Transverse colon (tissue), 4 donors: Measurements from ENCODE around the gene MADD. TPM values are rescaled to one million over a fixed set of nuclear protein-coding genes. Genes with fewer than 3 reads are reported as not detected.

Experiments used
- DNase-seq: peaks from one replicate; pipeline ENCODE4 v3.0.0-alpha.2; 2019
- H3K27ac ChIP-seq, 4 donors: fragments of 200-600 bp; sonication (generic); 2 replicates each; pipeline ENCODE4 v1.5.1; 2016 to 2018; ENCODE audit warnings: inconsistent platforms in 4 of 4
- H3K27me3 ChIP-seq: fragments of 200-600 bp; sonication (generic); 2 replicates; pipeline ENCODE4 v1.5.1; 2017; ENCODE audit warnings: inconsistent platforms
- H3K36me3 ChIP-seq, 4 donors: fragments of 200-600 bp; sonication (generic); 2 replicates each; pipeline ENCODE4 v1.5.1; 2017 to 2019; ENCODE audit warnings: inconsistent platforms in 4 of 4
- H3K4me1 ChIP-seq, 4 donors: fragments of 200-600 bp; sonication (generic); 2 replicates each; pipeline ENCODE4 v1.5.1; 2017 to 2020; ENCODE audit warnings: inconsistent platforms in 4 of 4
- H3K4me3 ChIP-seq, 4 donors: fragments of 200-600 bp; sonication (generic); 1 replicate in 1 of 4; 2 replicates in 3 of 4; pipeline versions ENCODE4 v1.5.1 to v1.6.1; 2017 to 2019; ENCODE audit warnings: inconsistent platforms in 4 of 4
- H3K9me3 ChIP-seq, 2 donors: fragments of 200-600 bp; sonication (generic); 2 replicates each; pipeline ENCODE4 v1.5.1; 2017 to 2019; ENCODE audit warnings: inconsistent platforms in 2 of 2
- EP300 ChIP-seq: sonication (generic); formaldehyde crosslinking; IDR thresholded peaks from one replicate; pipeline ENCODE4 v1.6.1; 2017; ENCODE audit warnings: antibody characterized with exemption, low read depth
- POLR2A ChIP-seq: fragments of 450-650 bp; IDR thresholded peaks from one replicate; pipeline ENCODE4 v1.6.1; 2016; ENCODE audit warnings: antibody characterized with exemption, mild to moderate bottlenecking, moderate library complexity
- POLR2AphosphoS5 ChIP-seq, 3 donors: sonication (generic); formaldehyde crosslinking; IDR thresholded peaks; one replicate each; pipeline ENCODE4 v1.6.1; 2016; ENCODE audit warnings: antibody characterized with exemption in 3 of 3
- WGBS, 2 donors: methylation state at CpG; one replicate each; pipeline ENCODE4 v1.1.5; 2018; ENCODE audit warnings: low coverage in 1 of 2; 5-methylcytosine and 5-hydroxymethylcytosine counted together
- in situ Hi-C, 4 donors: fragments of 200-750 bp; cut with MboI; loops; one replicate each; pipeline versions ENCODE4 v1.15.0 to v1.15.1; 2017; ENCODE audit warnings: low sequenced_read_pairs in 3 of 4, low pct_ligation_motif_present in 1 of 4, low pct_unique_long_range_greater_than_20kb in 1 of 4
- intact Hi-C: fragments of 100-400 bp; cut with DNase I; formaldehyde crosslinking; loops from one replicate; pipeline ENCODE4 v1.15.1; 2023; ENCODE audit warnings: low total_unique reads
- total RNA-seq, 4 donors: library from RNA; depleted of rRNA; stranded (reverse); fragments of >200 nt; gene quantifications; one replicate each; pipeline ENCODE4 v1.1.0, GENCODE V29; 2016
- TF ChIP-seq, protein P1 (sequence below), 5 experiments: fragments of 200-600 bp in 3 of 5; fragments of 450-650 bp in 2 of 5; sonication (generic) in 3 of 5; IDR thresholded peaks; 1 replicate in 2 of 5; 2 replicates in 3 of 5; pipeline ENCODE4 v1.5.1; 2016 to 2017; ENCODE audit warnings: antibody characterized with exemption in 5 of 5, inconsistent platforms in 3 of 5, mild to moderate bottlenecking in 2 of 5, moderate library complexity in 1 of 5

Gene MADD
- total RNA-seq, 4 donors from 2014 or later = 64.3 to 285 (median 71.8) TPM

DNA sequence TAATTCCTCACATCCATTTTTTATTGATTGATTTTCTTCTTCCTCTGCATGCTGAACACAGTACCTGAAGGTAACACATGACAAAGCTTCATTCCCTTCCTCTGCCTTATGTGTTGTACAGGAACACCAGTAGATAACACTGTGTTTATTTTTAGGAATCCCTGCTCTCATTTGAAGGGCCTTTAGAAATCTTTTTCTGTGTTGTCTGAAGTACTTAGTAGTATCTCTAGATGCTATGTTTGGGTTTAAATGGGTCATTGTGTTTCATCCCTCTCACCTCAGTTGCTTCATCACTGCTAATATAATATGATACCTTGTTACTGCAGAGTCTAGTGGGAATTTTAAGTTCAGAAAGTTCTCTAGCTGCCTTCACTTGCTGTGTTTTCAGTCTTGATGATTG is 10.2 kb downstream of the MADD start:
- Histone ChIP-seq H3K4me1 (no peaks in the 10 kb centered on the region), H3K27me3 (no peaks in the 10 kb centered on the region), H3K36me3 (peaks cover 0 to 98% (median 47%) of the 10 kb centered on the region in 4 donors), H3K4me3 (no peak overlapping the region), H3K9me3 (no peaks in the 10 kb centered on the region), H3K27ac (no peak overlapping the region)
- TF ChIP-seq, protein P1, sequence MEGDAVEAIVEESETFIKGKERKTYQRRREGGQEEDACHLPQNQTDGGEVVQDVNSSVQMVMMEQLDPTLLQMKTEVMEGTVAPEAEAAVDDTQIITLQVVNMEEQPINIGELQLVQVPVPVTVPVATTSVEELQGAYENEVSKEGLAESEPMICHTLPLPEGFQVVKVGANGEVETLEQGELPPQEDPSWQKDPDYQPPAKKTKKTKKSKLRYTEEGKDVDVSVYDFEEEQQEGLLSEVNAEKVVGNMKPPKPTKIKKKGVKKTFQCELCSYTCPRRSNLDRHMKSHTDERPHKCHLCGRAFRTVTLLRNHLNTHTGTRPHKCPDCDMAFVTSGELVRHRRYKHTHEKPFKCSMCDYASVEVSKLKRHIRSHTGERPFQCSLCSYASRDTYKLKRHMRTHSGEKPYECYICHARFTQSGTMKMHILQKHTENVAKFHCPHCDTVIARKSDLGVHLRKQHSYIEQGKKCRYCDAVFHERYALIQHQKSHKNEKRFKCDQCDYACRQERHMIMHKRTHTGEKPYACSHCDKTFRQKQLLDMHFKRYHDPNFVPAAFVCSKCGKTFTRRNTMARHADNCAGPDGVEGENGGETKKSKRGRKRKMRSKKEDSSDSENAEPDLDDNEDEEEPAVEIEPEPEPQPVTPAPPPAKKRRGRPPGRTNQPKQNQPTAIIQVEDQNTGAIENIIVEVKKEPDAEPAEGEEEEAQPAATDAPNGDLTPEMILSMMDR (IDR thresholded peaks at IDR 0.05) = no peak
- TF ChIP-seq EP300 (no peak), POLR2AphosphoS5 (IDR thresholded peaks at IDR 0.05) (no peak), POLR2A (no peak)
- intact Hi-C loops = no loop called here
- in situ Hi-C loops = loop anchor here in 1 of 4 donors (25.0 kb wide), 1 partner anchor 457 kb away; no protein-coding TSS in a partner anchor
- DNase-seq = no peak

DNA sequence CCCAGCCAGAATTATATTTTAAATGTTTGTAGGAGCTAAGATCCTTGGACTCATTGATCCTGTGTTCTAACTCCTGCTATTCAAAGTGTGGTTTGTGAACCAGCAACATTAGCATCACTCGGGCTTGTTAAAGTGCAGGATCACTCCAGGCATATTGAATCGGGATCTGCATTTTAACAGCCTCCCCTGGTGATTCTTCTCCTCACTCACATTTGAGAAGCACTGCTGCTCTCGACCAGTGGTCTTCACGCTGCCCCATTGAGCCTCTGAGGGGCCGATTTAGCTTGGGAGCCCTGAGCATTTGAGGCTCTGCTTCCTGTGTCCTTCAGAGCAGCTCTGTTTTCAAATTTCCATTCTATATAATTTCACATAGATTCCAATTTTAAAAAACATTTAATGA is 10.9 kb downstream of the MADD start:
- H3K9me3 ChIP-seq = no peaks in the 10 kb centered on the region
- intact Hi-C loops = no loop called here
- WGBS, 2 donors = 83% methylated on average over 5 of the region's 5 CpGs; no CpG with 5 or more reads in 1 of the 2 donors
- no peaks in the 10 kb centered on the region for H3K4me1 ChIP-seq
- DNase-seq = no peak
- no peak for TF ChIP-seq POLR2A
- TF ChIP-seq, protein P1 (IDR thresholded peaks at IDR 0.05) = no peak
- no peak for TF ChIP-seq EP300
- no peak for TF ChIP-seq POLR2AphosphoS5 (IDR thresholded peaks at IDR 0.05)
- H3K27me3 ChIP-seq = no peaks in the 10 kb centered on the region
- no peak overlapping the region for H3K27ac ChIP-seq
- H3K36me3 ChIP-seq = peaks cover 0 to 98% (median 46%) of the 10 kb centered on the region in 4 donors
- in situ Hi-C loops = loop anchor here in 1 of 4 donors (25.0 kb wide), 1 partner anchor 456 kb away; no protein-coding TSS in a partner anchor
- no peak overlapping the region for H3K4me3 ChIP-seq

DNA sequence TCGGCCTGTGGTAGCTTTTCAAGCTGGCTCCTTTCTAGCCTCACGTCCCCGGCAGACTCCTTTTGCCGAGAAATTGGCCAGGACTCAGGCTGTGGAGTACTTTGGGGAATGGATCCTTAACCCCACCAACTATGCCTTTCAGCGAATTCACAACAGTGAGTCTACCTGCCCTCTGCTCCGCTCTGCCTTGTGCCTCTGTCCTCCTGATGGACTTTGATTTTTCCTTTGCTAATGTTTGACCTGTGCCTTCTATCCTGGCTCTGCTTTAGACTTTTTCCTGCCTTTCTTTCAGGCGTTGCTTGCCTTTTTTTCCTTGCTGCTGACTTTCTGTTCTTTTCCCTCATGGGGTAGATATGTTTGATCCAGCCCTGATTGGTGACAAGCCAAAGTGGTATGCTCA is 12.5 kb downstream of the MADD start:
- DNase-seq = no peak
- Histone ChIP-seq H3K9me3 (no peaks in the 10 kb centered on the region), H3K27ac (no peak overlapping the region), H3K27me3 (no peaks in the 10 kb centered on the region), H3K4me1 (no peaks in the 10 kb centered on the region), H3K36me3 (peaks cover 0 to 96% (median 47%) of the 10 kb centered on the region in 4 donors), H3K4me3 (no peak overlapping the region)
- intact Hi-C loops (no loop called here), in situ Hi-C loops (loop anchor here in 1 of 4 donors (25.0 kb wide), 1 partner anchor 455 kb away; no protein-coding TSS in a partner anchor)
- WGBS, 2 donors = 91 to 94% methylated on average over 4 to 7 of the region's 7 CpGs
- TF ChIP-seq EP300 (no peak), POLR2A (no peak), POLR2AphosphoS5 (IDR thresholded peaks at IDR 0.05) (no peak)
- TF ChIP-seq, protein P1 (IDR thresholded peaks at IDR 0.05) = no peak

DNA sequence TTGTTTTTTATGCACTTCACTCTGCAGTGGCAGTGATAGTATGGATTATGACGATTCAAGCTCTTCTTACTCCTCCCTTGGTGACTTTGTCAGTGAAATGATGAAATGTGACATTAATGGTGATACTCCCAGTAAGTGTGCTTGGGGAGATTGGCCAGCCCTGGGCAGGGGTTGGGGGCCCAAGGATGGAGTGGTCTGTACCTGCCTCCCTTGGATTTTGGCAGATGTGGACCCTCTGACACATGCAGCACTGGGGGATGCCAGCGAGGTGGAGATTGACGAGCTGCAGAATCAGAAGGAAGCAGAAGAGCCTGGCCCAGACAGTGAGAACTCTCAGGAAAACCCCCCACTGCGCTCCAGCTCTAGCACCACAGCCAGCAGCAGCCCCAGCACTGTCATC is 14.2 kb downstream of the MADD start:
- no peaks in the 10 kb centered on the region for H3K27me3 ChIP-seq
- intact Hi-C loops = no loop called here
- H3K9me3 ChIP-seq = no peaks in the 10 kb centered on the region
- no peak for TF ChIP-seq EP300
- no peak for TF ChIP-seq POLR2AphosphoS5 (IDR thresholded peaks at IDR 0.05)
- no peak for TF ChIP-seq POLR2A
- TF ChIP-seq, protein P1 (IDR thresholded peaks at IDR 0.05) = no peak
- in situ Hi-C loops = loop anchor here in 1 of 4 donors (25.0 kb wide), 1 partner anchor 453 kb away; no protein-coding TSS in a partner anchor
- no peak overlapping the region for H3K27ac ChIP-seq
- no peak for DNase-seq
- no peaks in the 10 kb centered on the region for H3K4me1 ChIP-seq
- WGBS, 2 donors = 93% methylated on average over 4 of the region's 4 CpGs; no CpG with 5 or more reads in 1 of the 2 donors
- H3K4me3 ChIP-seq = no peak overlapping the region
- H3K36me3 ChIP-seq = peaks cover 0 to 91% (median 43%) of the 10 kb centered on the region in 4 donors
